ENCODE data around the gene KLHDC4.
A peak's percentile ranks its signal among the peaks of the same experiment; 100 is the strongest.
"Not testable (repeated sequence)": the region's sequence is repeated elsewhere in the genome, so short reads cannot be mapped to it uniquely, and the experiment has no call there.

The KLHDC4 gene

GRCh38 chr16:87778830-87779579 is 13.2 kb upstream of the KLHDC4 start:
- peak; percentile 100 for DNase-seq (ENCODE audit: low read depth)
- peak overlapping the region; percentile 61 for H3K4me3 ChIP-seq (ENCODE audit: low read depth, low read length)
- TF ChIP-seq POLR2A (IDR thresholded peaks at IDR 0.05; ENCODE audit: extremely low read depth, insufficient read length) (peak; percentile 17), MYC (IDR thresholded peaks at IDR 0.05; ENCODE audit: low read depth, low read length) (no peak), MAX (IDR thresholded peaks at IDR 0.05; ENCODE audit: low read depth, low read length) (peak; percentile 58), CTCF (IDR thresholded peaks at IDR 0.05; ENCODE audit: low read depth, low read length) (peak; percentile 66)

- peak overlapping the region; percentile 61 for H3K4me3 ChIP-seq (ENCODE audit: low read depth, low read length)
- peak; percentile 41 for DNase-seq (ENCODE audit: low read depth)
- TF ChIP-seq MYC (IDR thresholded peaks at IDR 0.05; ENCODE audit: low read depth, low read length), result no peak
- no peak for TF ChIP-seq POLR2A (IDR thresholded peaks at IDR 0.05; ENCODE audit: extremely low read depth, insufficient read length)
- no peak for TF ChIP-seq MAX (IDR thresholded peaks at IDR 0.05; ENCODE audit: low read depth, low read length)
- TF ChIP-seq CTCF (IDR thresholded peaks at IDR 0.05; ENCODE audit: low read depth, low read length), result no peak
Observed at GRCh38 chr16:87778476-87778829, 12.7 kb upstream of the KLHDC4 start.

GRCh38 chr16:87773836-87774235 is 8.1 kb upstream of the KLHDC4 start:
- not testable (repeated sequence) for DNase-seq (ENCODE audit: low read depth); H3K4me3 ChIP-seq (ENCODE audit: low read depth, low read length)

GRCh38 chr16:87767456-87767855 is 1.7 kb upstream of the KLHDC4 start:
- not testable (repeated sequence) for DNase-seq (ENCODE audit: low read depth); H3K4me3 ChIP-seq (ENCODE audit: low read depth, low read length)

- no peak for DNase-seq (ENCODE audit: low read depth)
- H3K4me3 ChIP-seq (ENCODE audit: low read depth, low read length), result peak overlapping the region; percentile 81
- TF ChIP-seq MAX (IDR thresholded peaks at IDR 0.05; ENCODE audit: low read depth, low read length), result no peak
- no peak for TF ChIP-seq POLR2A (IDR thresholded peaks at IDR 0.05; ENCODE audit: extremely low read depth, insufficient read length)
- TF ChIP-seq MYC (IDR thresholded peaks at IDR 0.05; ENCODE audit: low read depth, low read length), result no peak
- TF ChIP-seq CTCF (IDR thresholded peaks at IDR 0.05; ENCODE audit: low read depth, low read length), result no peak
Observed at GRCh38 chr16:87766485-87766797, 655 bp upstream of the KLHDC4 start.

GRCh38 chr16:87765473-87765775 is 362 bp downstream of the KLHDC4 start:
- TF ChIP-seq POLR2A (IDR thresholded peaks at IDR 0.05; ENCODE audit: extremely low read depth, insufficient read length) (no peak), MYC (IDR thresholded peaks at IDR 0.05; ENCODE audit: low read depth, low read length) (no peak), MAX (IDR thresholded peaks at IDR 0.05; ENCODE audit: low read depth, low read length) (no peak; the same call in 1 of the 2 replicates), CTCF (IDR thresholded peaks at IDR 0.05; ENCODE audit: low read depth, low read length) (no peak)
- peak; percentile 62 for DNase-seq (ENCODE audit: low read depth)
- peak overlapping the region; percentile 81 for H3K4me3 ChIP-seq (ENCODE audit: low read depth, low read length)
